Heart left ventricle (tissue), 13 donors: ENCODE results near the gene ID3.

Source experiments
- CTCF ChIP-seq, 12 donors: fragments of 200-600 bp; sonication (generic) in 4 of 12; IDR thresholded peaks; one replicate each; pipeline versions ENCODE4 v1.5.0 to v1.8.0; 2018 to 2022; ENCODE audit warnings: antibody characterized with exemption in 12 of 12, mild to moderate bottlenecking in 5 of 12
- POLR2A ChIP-seq, 2 donors: fragments of 450-650 bp; IDR thresholded peaks; one replicate each; pipeline ENCODE4 v1.6.1; 2017; ENCODE audit warnings: antibody characterized with exemption in 2 of 2, mild to moderate bottlenecking in 2 of 2, moderate library complexity in 2 of 2
- donor health status: ischemic (EF 13 %, LVEDD 7.1; RV severe dilation, severe dysfunction).
- donor health status: DM: no; HTN: yes; CAD: no.
- donor health status: DM: no; HTN: no; CAD: no.
- donor health status: ischemic (EF 25% LVEDD 6.9; RV normal size, moderate dysfunction).
- donor health status: ischemic (EF 25% LVEDD 5.7; RV mildly dilated, moderate dysfunction).
- donor health status: ischemic (EF 35%, LVEDD 5.7; RV mildly dilated, moderate dysfunction).
- donor health status: nonischemic (EF 11% LVEDD 7.7; RV severe dilation, severe dysfunction).
- donor health status: DM: yes; HTN: yes; CAD: no.
- donor health status: PGD.
- donor health status: ischemic (EF 29% LVEDD 5.4; RV normal size, mild dysfunction).
- donor health status: nonischemic (EF 23%, LVEDD 6.1; RV moderate dilation, normal function).

- TF ChIP-seq CTCF (IDR thresholded peaks at IDR 0.05): no peak
- no peak for TF ChIP-seq POLR2A (IDR thresholded peaks at IDR 0.05)
Observed at GRCh38 chr1:23565776-23566175, 6.5 kb upstream of the ID3 start.
